ENCODE results near the gene PCCA. TPM values are rescaled to one million over a fixed set of nuclear protein-coding genes. Genes with fewer than 3 reads are reported as not detected.

PCCA gene
- total and polyA plus RNA-seq, 2 experiments from 2014 or later = 29.8 to 59.2 TPM

GRCh38 chr13:100340865-100341264 is 252.0 kb downstream of the PCCA start:
- H3K27ac ChIP-seq = no peak overlapping the region
- H3K4me1 ChIP-seq (ENCODE audit: low read depth) = no peaks in the 10 kb centered on the region
- no peaks in the 10 kb centered on the region for H3K27me3 ChIP-seq
- H3K4me3 ChIP-seq = no peak overlapping the region
- H3K9me3 ChIP-seq (ENCODE audit: low read depth) = no peaks in the 10 kb centered on the region
- H3K36me3 ChIP-seq = no peaks in the 10 kb centered on the region
- TF ChIP-seq, protein P1, sequence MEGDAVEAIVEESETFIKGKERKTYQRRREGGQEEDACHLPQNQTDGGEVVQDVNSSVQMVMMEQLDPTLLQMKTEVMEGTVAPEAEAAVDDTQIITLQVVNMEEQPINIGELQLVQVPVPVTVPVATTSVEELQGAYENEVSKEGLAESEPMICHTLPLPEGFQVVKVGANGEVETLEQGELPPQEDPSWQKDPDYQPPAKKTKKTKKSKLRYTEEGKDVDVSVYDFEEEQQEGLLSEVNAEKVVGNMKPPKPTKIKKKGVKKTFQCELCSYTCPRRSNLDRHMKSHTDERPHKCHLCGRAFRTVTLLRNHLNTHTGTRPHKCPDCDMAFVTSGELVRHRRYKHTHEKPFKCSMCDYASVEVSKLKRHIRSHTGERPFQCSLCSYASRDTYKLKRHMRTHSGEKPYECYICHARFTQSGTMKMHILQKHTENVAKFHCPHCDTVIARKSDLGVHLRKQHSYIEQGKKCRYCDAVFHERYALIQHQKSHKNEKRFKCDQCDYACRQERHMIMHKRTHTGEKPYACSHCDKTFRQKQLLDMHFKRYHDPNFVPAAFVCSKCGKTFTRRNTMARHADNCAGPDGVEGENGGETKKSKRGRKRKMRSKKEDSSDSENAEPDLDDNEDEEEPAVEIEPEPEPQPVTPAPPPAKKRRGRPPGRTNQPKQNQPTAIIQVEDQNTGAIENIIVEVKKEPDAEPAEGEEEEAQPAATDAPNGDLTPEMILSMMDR (IDR thresholded peaks at IDR 0.05; ENCODE audit: low read depth, low read length) = no peak
- DNase-seq (ENCODE audit: low read depth in 1 of 2, low spot score in 1 of 2) = no peak

- TF ChIP-seq, protein P1 (IDR thresholded peaks at IDR 0.05; ENCODE audit: low read depth, low read length) = no peak
Measured at GRCh38 chr13:100341327-100341726, 252.4 kb downstream of the PCCA start.

GRCh38 chr13:100344544-100344943 is 255.7 kb downstream of the PCCA start:
- Histone ChIP-seq H3K36me3 (no peaks in the 10 kb centered on the region), H3K4me3 (no peak overlapping the region), H3K27me3 (no peaks in the 10 kb centered on the region), H3K9me3 (ENCODE audit: low read depth) (no peaks in the 10 kb centered on the region), H3K27ac (no peak overlapping the region), H3K4me1 (ENCODE audit: low read depth) (no peaks in the 10 kb centered on the region)
- TF ChIP-seq, protein P1 (IDR thresholded peaks at IDR 0.05; ENCODE audit: low read depth, low read length) = no peak
- DNase-seq (ENCODE audit: low read depth in 1 of 2, low spot score in 1 of 2) = no peak

More at GRCh38 chr13:100341327-100341726, 252.4 kb downstream of the PCCA start:
- H3K36me3 ChIP-seq = no peaks in the 10 kb centered on the region
- H3K27ac ChIP-seq = no peak overlapping the region
- H3K27me3 ChIP-seq = no peaks in the 10 kb centered on the region
- H3K4me1 ChIP-seq (ENCODE audit: low read depth) = no peaks in the 10 kb centered on the region
- DNase-seq (ENCODE audit: low read depth in 1 of 2, low spot score in 1 of 2) = no peak
- H3K9me3 ChIP-seq (ENCODE audit: low read depth) = no peaks in the 10 kb centered on the region
- no peak overlapping the region for H3K4me3 ChIP-seq

DNA sequence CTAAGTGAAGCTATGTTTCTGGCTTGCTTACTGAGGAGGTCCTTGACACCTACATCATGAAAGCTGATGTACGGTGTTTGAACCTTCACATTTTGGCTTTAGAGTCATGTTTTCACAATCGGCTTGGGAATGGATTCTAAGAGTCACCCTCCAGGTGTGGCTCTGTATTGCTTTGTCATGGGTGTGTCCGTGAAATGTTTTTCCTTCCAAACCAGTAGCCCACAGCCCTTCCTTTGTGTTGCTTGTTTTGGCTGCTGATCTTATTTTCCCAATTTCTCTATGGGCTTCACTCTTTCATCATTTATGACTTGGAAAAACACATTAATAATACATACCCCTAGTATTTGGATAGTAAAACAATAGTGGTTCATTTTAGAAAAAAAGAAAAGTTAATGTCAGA is 259.1 kb downstream of the PCCA start:
- Histone ChIP-seq H3K27ac (no peak overlapping the region), H3K27me3 (no peaks in the 10 kb centered on the region), H3K4me1 (ENCODE audit: low read depth) (no peaks in the 10 kb centered on the region), H3K9me3 (ENCODE audit: low read depth) (no peaks in the 10 kb centered on the region), H3K36me3 (no peaks in the 10 kb centered on the region), H3K4me3 (no peak overlapping the region)
- TF ChIP-seq, protein P1 (IDR thresholded peaks at IDR 0.05; ENCODE audit: low read depth, low read length) = no peak
- peak in 1 of 2 donors; percentile 23 for DNase-seq (ENCODE audit: low read depth in 1 of 2, low spot score in 1 of 2)

GRCh38 chr13:100349594-100349993 is 260.7 kb downstream of the PCCA start:
- H3K4me3 ChIP-seq = no peak overlapping the region
- no peak for DNase-seq (ENCODE audit: low read depth in 1 of 2, low spot score in 1 of 2)
- H3K4me1 ChIP-seq (ENCODE audit: low read depth) = no peaks in the 10 kb centered on the region
- H3K27ac ChIP-seq = no peak overlapping the region
- H3K27me3 ChIP-seq = no peaks in the 10 kb centered on the region
- TF ChIP-seq, protein P1 (IDR thresholded peaks at IDR 0.05; ENCODE audit: low read depth, low read length) = no peak
- no peaks in the 10 kb centered on the region for H3K9me3 ChIP-seq (ENCODE audit: low read depth)
- no peaks in the 10 kb centered on the region for H3K36me3 ChIP-seq

GRCh38 chr13:100350601-100351000 is 261.7 kb downstream of the PCCA start:
- H3K27me3 ChIP-seq = no peaks in the 10 kb centered on the region
- DNase-seq (ENCODE audit: low read depth in 1 of 2, low spot score in 1 of 2) = no peak
- H3K9me3 ChIP-seq (ENCODE audit: low read depth) = no peaks in the 10 kb centered on the region
- H3K27ac ChIP-seq = no peak overlapping the region
- no peak overlapping the region for H3K4me3 ChIP-seq
- TF ChIP-seq, protein P1 (IDR thresholded peaks at IDR 0.05; ENCODE audit: low read depth, low read length) = no peak
- H3K36me3 ChIP-seq = no peaks in the 10 kb centered on the region
- H3K4me1 ChIP-seq (ENCODE audit: low read depth) = no peaks in the 10 kb centered on the region

Data from cardiac muscle cell (in vitro differentiated cells and primary cell).